H9 (cell line): Measurements from ENCODE around the gene RASGRP4. TPM values are rescaled to one million over a fixed set of nuclear protein-coding genes. Genes with fewer than 3 reads are reported as not detected.

ENCODE experiments used
- DNase-seq: peaks from one replicate; pipeline ENCODE4 v3.0.0-alpha.2; 2017
- H2AFZ ChIP-seq: one replicate; pipeline ENCODE4 v1.6.1; 2013; ENCODE audit warnings: mild to moderate bottlenecking, low read length, control low read depth, moderate library complexity
- H2AK5ac ChIP-seq: 2 replicates; pipeline ENCODE4 v1.6.1; 2013; ENCODE audit warnings: low read length, control low read depth, mixed read lengths; ENCODE audit not compliant: insufficient read length
- H2BK120ac ChIP-seq: one replicate; pipeline ENCODE4 v1.6.1; 2013; ENCODE audit warnings: low read depth, mild to moderate bottlenecking, low read length, control low read depth, inconsistent platforms; ENCODE audit not compliant: poor library complexity, severe bottlenecking
- H2BK12ac ChIP-seq: 2 replicates; pipeline ENCODE4 v1.6.1; 2013; ENCODE audit warnings: low read length, control low read depth, mixed read lengths, low read depth; ENCODE audit not compliant: insufficient read length
- H2BK15ac ChIP-seq: 2 replicates; pipeline ENCODE4 v1.6.1; 2013; ENCODE audit warnings: low read depth, low read length, control low read depth
- H2BK20ac ChIP-seq: one replicate; pipeline ENCODE4 v1.6.1; 2013; ENCODE audit warnings: low read depth, mild to moderate bottlenecking, low read length, control low read depth, inconsistent platforms; ENCODE audit not compliant: poor library complexity, severe bottlenecking
- H2BK5ac ChIP-seq: 2 replicates; pipeline ENCODE4 v1.6.1; 2013; ENCODE audit warnings: low read length, control low read depth, mixed read lengths; ENCODE audit not compliant: insufficient read length
- H3K14ac ChIP-seq: 2 replicates; pipeline ENCODE4 v1.6.1; 2013; ENCODE audit warnings: low read length, control low read depth; ENCODE audit not compliant: insufficient read depth
- H3K18ac ChIP-seq: 2 replicates; pipeline ENCODE4 v1.6.1; 2013; ENCODE audit warnings: low read depth, mild to moderate bottlenecking, mixed read lengths, low read length, control low read depth; ENCODE audit not compliant: insufficient read length
- H3K23ac ChIP-seq: 2 replicates; pipeline ENCODE4 v1.6.1; 2013; ENCODE audit warnings: low read length, control low read depth, mixed read lengths, low read depth; ENCODE audit not compliant: insufficient read length
- H3K23me2 ChIP-seq: 2 replicates; pipeline ENCODE4 v1.6.1; 2013; ENCODE audit warnings: low read depth, mild to moderate bottlenecking, mixed read lengths, low read length, control low read depth; ENCODE audit not compliant: insufficient read length, poor library complexity, severe bottlenecking
- H3K27ac ChIP-seq: 2 replicates; pipeline ENCODE4 v1.5.1; 2013; ENCODE audit warnings: low read length, control low read depth, mixed read lengths, low read depth; ENCODE audit not compliant: insufficient read length
- H3K27me3 ChIP-seq: 2 replicates; pipeline ENCODE4 v1.6.1; 2013; ENCODE audit warnings: low read length, control low read depth, inconsistent platforms; ENCODE audit not compliant: insufficient read depth
- H3K4ac ChIP-seq: 2 replicates; pipeline ENCODE4 v1.6.1; 2013; ENCODE audit warnings: low read depth, mild to moderate bottlenecking, control low read depth, inconsistent platforms, low read length, moderate library complexity
- H3K4me1 ChIP-seq: 2 replicates; pipeline ENCODE4 v1.6.1; 2013; ENCODE audit warnings: low read length, control low read depth, inconsistent platforms; ENCODE audit not compliant: insufficient read depth
- H3K4me2 ChIP-seq: 2 replicates; pipeline ENCODE4 v1.6.1; 2013; ENCODE audit warnings: low read length, control low read depth, mixed read lengths; ENCODE audit not compliant: insufficient read length, insufficient read depth
- H3K56ac ChIP-seq: 2 replicates; pipeline ENCODE4 v1.6.1; 2013; ENCODE audit warnings: low read depth, mild to moderate bottlenecking, mixed read lengths, low read length, control low read depth; ENCODE audit not compliant: insufficient read length
- H3K79me1 ChIP-seq: 2 replicates; pipeline ENCODE4 v1.6.1; 2013; ENCODE audit warnings: low read depth, mild to moderate bottlenecking, moderate library complexity, low read length, control low read depth, inconsistent platforms; ENCODE audit not compliant: insufficient read depth, poor library complexity, severe bottlenecking
- H3K79me2 ChIP-seq: 2 replicates; pipeline ENCODE4 v1.6.1; 2013; ENCODE audit warnings: low read length, control low read depth, inconsistent platforms; ENCODE audit not compliant: insufficient read depth
- H3K9ac ChIP-seq: 2 replicates; pipeline ENCODE4 v1.6.1; 2013; ENCODE audit warnings: low read length, control low read depth, mixed read lengths; ENCODE audit not compliant: insufficient read length; ENCODE audit errors: extremely low read depth
- H3K9me3 ChIP-seq: one replicate; pipeline ENCODE4 v1.6.1; 2013; ENCODE audit warnings: low read depth, low read length, inconsistent platforms; ENCODE audit not compliant: control insufficient read depth
- H3T11ph ChIP-seq: one replicate; pipeline ENCODE4 v1.6.1; 2013; ENCODE audit warnings: mild to moderate bottlenecking, low read length, control low read depth, inconsistent platforms
- H4K20me1 ChIP-seq: one replicate; pipeline ENCODE4 v1.6.1; 2013; ENCODE audit not compliant: control insufficient read depth, insufficient read length, insufficient read depth
- H4K5ac ChIP-seq: 2 replicates; pipeline ENCODE4 v1.6.1; 2013; ENCODE audit warnings: low read depth, mild to moderate bottlenecking, mixed read lengths, low read length, control low read depth; ENCODE audit not compliant: insufficient read length
- H4K8ac ChIP-seq: replicated peaks from 2 replicates; pipeline ENCODE4 v1.6.1; 2013; ENCODE audit warnings: low read length, control low read depth, mixed read lengths, low read depth; ENCODE audit not compliant: insufficient read length
- H4K91ac ChIP-seq: 2 replicates; pipeline ENCODE4 v1.6.1; 2013; ENCODE audit warnings: low read depth, mild to moderate bottlenecking, moderate library complexity, mixed read lengths, low read length, control low read depth; ENCODE audit not compliant: insufficient read length
- H3K27ac Mint-ChIP-seq, 3 experiments: 2 replicates in 2 of 3; 3 replicates in 1 of 3; pipeline ENCODE4 v1.8.0; 2020 to 2021; ENCODE audit warnings: mixed read lengths in 3 of 3, mild to moderate bottlenecking in 1 of 3, moderate library complexity in 1 of 3
- H3K27me3 Mint-ChIP-seq: 2 replicates; pipeline ENCODE4 v1.8.0; 2021; ENCODE audit warnings: low read depth, mild to moderate bottlenecking, moderate library complexity, mixed read lengths
- H3K36me3 Mint-ChIP-seq, 3 experiments: 2 replicates in 2 of 3; 3 replicates in 1 of 3; pipeline ENCODE4 v1.8.0; 2020 to 2021; ENCODE audit warnings: low read depth in 3 of 3, mixed read lengths in 3 of 3; ENCODE audit not compliant: insufficient read depth in 1 of 3
- H3K4me1 Mint-ChIP-seq, 2 experiments: 2 replicates each; pipeline ENCODE4 v1.8.0; 2020; ENCODE audit warnings: mixed read lengths in 2 of 2
- H3K4me3 Mint-ChIP-seq, 2 experiments: 2 replicates in 1 of 2; 3 replicates in 1 of 2; pipeline ENCODE4 v1.8.0; 2020 to 2021; ENCODE audit warnings: mild to moderate bottlenecking in 2 of 2, mixed read lengths in 2 of 2, moderate library complexity in 1 of 2
- H3K9me3 Mint-ChIP-seq, 2 experiments: 2 replicates in 1 of 2; 3 replicates in 1 of 2; pipeline ENCODE4 v1.8.0; 2020; ENCODE audit warnings: mild to moderate bottlenecking in 2 of 2, mixed read lengths in 2 of 2, moderate library complexity in 1 of 2
- WGBS: extraction: QIAGEN DNeasy Blood & Tissue Kit; methylation state at CpG from one replicate; pipeline ENCODE4 v1.1.7; 2013; ENCODE audit warnings: missing lambda C conversion rate, low lambda C conversion rate, mixed read lengths; ENCODE audit not compliant: insufficient read length; ENCODE audit errors: extremely low coverage; 5-methylcytosine and 5-hydroxymethylcytosine counted together
- total RNA-seq: library from RNA; stranded (reverse); gene quantifications from 2 replicates; pipeline ENCODE4 v1.2.1, GENCODE V29; 2021
- TF ChIP-seq, protein P1 (sequence below): fragments of 200-600 bp; sonication (generic); conservative IDR thresholded peaks from 3 replicates; pipeline ENCODE4 v1.8.0; 2021; ENCODE audit warnings: antibody characterized with exemption, mild to moderate bottlenecking

RASGRP4 gene
- total RNA-seq, 1 experiment from 2014 or later: 0.28 TPM

DNA sequence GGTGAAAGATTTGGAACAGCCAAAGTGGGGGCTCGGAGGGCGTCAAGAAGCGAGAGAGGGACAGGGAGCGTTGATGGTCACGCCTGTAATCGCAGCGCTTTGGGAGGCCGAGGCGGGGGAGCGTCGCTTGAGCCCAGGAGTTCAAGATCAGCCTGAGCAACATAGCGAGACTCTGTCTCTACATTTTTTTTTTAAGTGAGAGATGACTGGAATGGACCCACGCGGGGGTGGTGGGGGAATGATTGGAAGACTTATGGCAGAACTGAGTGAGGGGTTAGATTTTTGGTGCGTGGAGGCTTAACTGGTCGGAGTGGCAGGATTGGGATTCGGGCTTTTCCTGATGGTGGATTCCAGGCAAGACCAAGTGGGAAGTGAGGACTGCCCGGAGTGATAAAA lies 50.9 kb downstream of the RASGRP4 start:
- Mint-ChIP-seq H3K27ac (peak overlapping the region; percentile 80 to 99 (median 96)), H3K4me3 (peak overlapping the region; percentile 99), H3K9me3 (no peaks in the 10 kb centered on the region), H3K27me3 (peaks cover 25% of the 10 kb centered on the region), H3K36me3 (peaks cover 13 to 27% (median 17%) of the 10 kb centered on the region in 3 experiments; a peak in 6 of 7 replicates), H3K4me1 (peaks cover 14 to 18% of the 10 kb centered on the region in 2 experiments)
- Histone ChIP-seq H2AFZ (no peak overlapping the region), H3K4ac (no peak overlapping the region), H4K91ac (no peak overlapping the region), H4K5ac (no peak overlapping the region), H3T11ph (no peak overlapping the region), H2BK12ac (no peak overlapping the region), H4K8ac (no peak overlapping the region), H3K9ac (peak overlapping the region; percentile 96), H3K18ac (peak overlapping the region; percentile 75), H2AK5ac (no peak overlapping the region), H3K27me3 (no peaks in the 10 kb centered on the region), H2BK15ac (no peak overlapping the region), H3K79me2 (peaks cover 16% of the 10 kb centered on the region; the same call in 1 of the 2 replicates), H4K20me1 (peaks cover 3% of the 10 kb centered on the region), H3K4me2 (peak overlapping the region; percentile 92), H3K4me1 (no peaks in the 10 kb centered on the region), H3K9me3 (no peaks in the 10 kb centered on the region), H3K56ac (no peak overlapping the region), H3K14ac (peak overlapping the region; percentile 94), H3K79me1 (peaks cover 12% of the 10 kb centered on the region), H3K23ac (no peak overlapping the region), H2BK120ac (no peak overlapping the region), H3K23me2 (peaks cover 12% of the 10 kb centered on the region), H2BK20ac (no peak overlapping the region), H3K27ac (peak overlapping the region; percentile 37), H2BK5ac (no peak overlapping the region)
- DNase-seq: no peak
- WGBS: no CpG with 5 or more reads among the region's 18 CpGs
- TF ChIP-seq, protein P1, sequence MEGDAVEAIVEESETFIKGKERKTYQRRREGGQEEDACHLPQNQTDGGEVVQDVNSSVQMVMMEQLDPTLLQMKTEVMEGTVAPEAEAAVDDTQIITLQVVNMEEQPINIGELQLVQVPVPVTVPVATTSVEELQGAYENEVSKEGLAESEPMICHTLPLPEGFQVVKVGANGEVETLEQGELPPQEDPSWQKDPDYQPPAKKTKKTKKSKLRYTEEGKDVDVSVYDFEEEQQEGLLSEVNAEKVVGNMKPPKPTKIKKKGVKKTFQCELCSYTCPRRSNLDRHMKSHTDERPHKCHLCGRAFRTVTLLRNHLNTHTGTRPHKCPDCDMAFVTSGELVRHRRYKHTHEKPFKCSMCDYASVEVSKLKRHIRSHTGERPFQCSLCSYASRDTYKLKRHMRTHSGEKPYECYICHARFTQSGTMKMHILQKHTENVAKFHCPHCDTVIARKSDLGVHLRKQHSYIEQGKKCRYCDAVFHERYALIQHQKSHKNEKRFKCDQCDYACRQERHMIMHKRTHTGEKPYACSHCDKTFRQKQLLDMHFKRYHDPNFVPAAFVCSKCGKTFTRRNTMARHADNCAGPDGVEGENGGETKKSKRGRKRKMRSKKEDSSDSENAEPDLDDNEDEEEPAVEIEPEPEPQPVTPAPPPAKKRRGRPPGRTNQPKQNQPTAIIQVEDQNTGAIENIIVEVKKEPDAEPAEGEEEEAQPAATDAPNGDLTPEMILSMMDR: no peak
